Measurements from ENCODE around the gene XPO4. TPM values are rescaled to one million over a fixed set of nuclear protein-coding genes. Genes with fewer than 3 reads are reported as not detected.

XPO4 gene
- total and polyA plus RNA-seq, 5 donors from 2014 or later = 4.4 to 26.3 (median 8.1) TPM

- Histone ChIP-seq H3K27ac (ENCODE audit: insufficient read depth, low read length, poor library complexity, severe bottlenecking) (no peak overlapping the region), H3K4me1 (ENCODE audit: control insufficient read depth, insufficient read depth, low read length, poor library complexity, severe bottlenecking) (no peaks in the 10 kb centered on the region), H3K9me3 (ENCODE audit: control insufficient read depth in 2 of 2, low read length in 2 of 2) (no peaks in the 10 kb centered on the region), H3K27me3 (ENCODE audit: control insufficient read depth, insufficient read depth, low read length) (peaks cover 7% of the 10 kb centered on the region), H3K36me3 (ENCODE audit: control insufficient read depth, insufficient read depth, low read length) (no peaks in the 10 kb centered on the region), H3K4me3 (ENCODE audit: low read depth, low read length) (no peak overlapping the region)
- Mint-ChIP-seq H3K27me3 (peaks cover 40% of the 10 kb centered on the region), H3K36me3 (no peaks in the 10 kb centered on the region), H3K4me3 (no peak overlapping the region), H3K9me3 (no peaks in the 10 kb centered on the region), H3K4me1 (peaks cover 0 to 4% (median 0%) of the 10 kb centered on the region in 4 donors), H3K27ac (no peak overlapping the region)
- DNase-seq (no peak), ATAC-seq (ENCODE audit: low read depth in 2 of 2) (no peak)
Measured at GRCh38 chr13:20908714-20909497, 6.4 kb upstream of the XPO4 start.

GRCh38 chr13:20904908-20905307 is 2.4 kb upstream of the XPO4 start:
- no peak for ATAC-seq (ENCODE audit: low read depth in 2 of 2)
- Mint-ChIP-seq H3K4me3 (peak overlapping the region in 1 of 4 donors; percentile 98), H3K36me3 (peaks cover under 1% of the 10 kb centered on the region), H3K27ac (no peak overlapping the region), H3K9me3 (no peaks in the 10 kb centered on the region), H3K4me1 (peaks cover 15 to 27% (median 19%) of the 10 kb centered on the region in 4 donors), H3K27me3 (peaks cover 31% of the 10 kb centered on the region)
- Histone ChIP-seq H3K9me3 (ENCODE audit: control insufficient read depth in 2 of 2, low read length in 2 of 2) (no peaks in the 10 kb centered on the region), H3K4me1 (ENCODE audit: control insufficient read depth, insufficient read depth, low read length, poor library complexity, severe bottlenecking) (peaks cover 28% of the 10 kb centered on the region), H3K27ac (ENCODE audit: insufficient read depth, low read length, poor library complexity, severe bottlenecking) (no peak overlapping the region), H3K36me3 (ENCODE audit: control insufficient read depth, insufficient read depth, low read length) (no peaks in the 10 kb centered on the region), H3K27me3 (ENCODE audit: control insufficient read depth, insufficient read depth, low read length) (peaks cover 7% of the 10 kb centered on the region), H3K4me3 (ENCODE audit: low read depth, low read length) (no peak overlapping the region)
- no peak for DNase-seq

GRCh38 chr13:20903164-20903475 is 574 bp upstream of the XPO4 start:
- Mint-ChIP-seq H3K36me3 (peaks cover 12% of the 10 kb centered on the region), H3K4me3 (peak overlapping the region; percentile 91 to 98 (median 98)), H3K9me3 (no peaks in the 10 kb centered on the region), H3K27ac (peak overlapping the region; percentile 96 to 100 (median 97)), H3K27me3 (peaks cover 17% of the 10 kb centered on the region), H3K4me1 (peaks cover 22 to 43% (median 34%) of the 10 kb centered on the region in 4 donors)
- Histone ChIP-seq H3K27me3 (ENCODE audit: control insufficient read depth, insufficient read depth, low read length) (no peaks in the 10 kb centered on the region), H3K36me3 (ENCODE audit: control insufficient read depth, insufficient read depth, low read length) (no peaks in the 10 kb centered on the region), H3K4me1 (ENCODE audit: control insufficient read depth, insufficient read depth, low read length, poor library complexity, severe bottlenecking) (peaks cover 34% of the 10 kb centered on the region), H3K9me3 (ENCODE audit: control insufficient read depth in 2 of 2, low read length in 2 of 2) (no peaks in the 10 kb centered on the region), H3K4me3 (ENCODE audit: low read depth, low read length) (peak overlapping the region; percentile 82), H3K27ac (ENCODE audit: insufficient read depth, low read length, poor library complexity, severe bottlenecking) (peak overlapping the region; percentile 51)
- ATAC-seq (ENCODE audit: low read depth in 2 of 2) (no peak), DNase-seq (no peak)

GRCh38 chr13:20901668-20902437 is 693 bp downstream of the XPO4 start:
- H3K4me1 ChIP-seq (ENCODE audit: control insufficient read depth, insufficient read depth, low read length, poor library complexity, severe bottlenecking) = peaks cover 34% of the 10 kb centered on the region
- H3K27me3 ChIP-seq (ENCODE audit: control insufficient read depth, insufficient read depth, low read length) = no peaks in the 10 kb centered on the region
- H3K36me3 Mint-ChIP-seq = peaks cover 12% of the 10 kb centered on the region
- H3K27me3 Mint-ChIP-seq = peaks cover 9% of the 10 kb centered on the region
- H3K27ac Mint-ChIP-seq = peak overlapping the region; percentile 90 to 94 (median 92)
- no peaks in the 10 kb centered on the region for H3K9me3 Mint-ChIP-seq
- H3K27ac ChIP-seq (ENCODE audit: insufficient read depth, low read length, poor library complexity, severe bottlenecking) = peak overlapping the region; percentile 78
- H3K4me3 ChIP-seq (ENCODE audit: low read depth, low read length) = peak overlapping the region; percentile 89
- no peaks in the 10 kb centered on the region for H3K36me3 ChIP-seq (ENCODE audit: control insufficient read depth, insufficient read depth, low read length)
- peak overlapping the region; percentile 92 to 98 (median 94) for H3K4me3 Mint-ChIP-seq
- ATAC-seq (ENCODE audit: low read depth in 2 of 2) (peak; percentile 9 to 13), DNase-seq (peak in 1 of 3 donors; percentile 44)
- no peaks in the 10 kb centered on the region for H3K9me3 ChIP-seq (ENCODE audit: control insufficient read depth in 2 of 2, low read length in 2 of 2)
- peaks cover 29 to 50% (median 40%) of the 10 kb centered on the region in 4 donors for H3K4me1 Mint-ChIP-seq

GRCh38 chr13:20894245-20894644 is 8.3 kb downstream of the XPO4 start:
- no peaks in the 10 kb centered on the region for H3K27me3 Mint-ChIP-seq
- ATAC-seq (ENCODE audit: low read depth in 2 of 2) (no peak), DNase-seq (no peak)
- no peak overlapping the region for H3K27ac Mint-ChIP-seq
- peaks cover 5% of the 10 kb centered on the region for H3K36me3 Mint-ChIP-seq
- Histone ChIP-seq H3K27me3 (ENCODE audit: control insufficient read depth, insufficient read depth, low read length) (no peaks in the 10 kb centered on the region), H3K4me3 (ENCODE audit: low read depth, low read length) (no peak overlapping the region), H3K36me3 (ENCODE audit: control insufficient read depth, insufficient read depth, low read length) (no peaks in the 10 kb centered on the region), H3K27ac (ENCODE audit: insufficient read depth, low read length, poor library complexity, severe bottlenecking) (no peak overlapping the region), H3K4me1 (ENCODE audit: control insufficient read depth, insufficient read depth, low read length, poor library complexity, severe bottlenecking) (peaks cover 14% of the 10 kb centered on the region), H3K9me3 (ENCODE audit: control insufficient read depth in 2 of 2, low read length in 2 of 2) (no peaks in the 10 kb centered on the region)
- no peak overlapping the region for H3K4me3 Mint-ChIP-seq
- H3K4me1 Mint-ChIP-seq = peaks cover 32 to 67% (median 50%) of the 10 kb centered on the region in 4 donors
- H3K9me3 Mint-ChIP-seq = no peaks in the 10 kb centered on the region

GRCh38 chr13:20891768-20892167 is 10.8 kb downstream of the XPO4 start:
- peaks cover 23 to 55% (median 38%) of the 10 kb centered on the region in 4 donors for H3K4me1 Mint-ChIP-seq
- H3K27ac Mint-ChIP-seq = peak overlapping the region in 1 of 3 donors; percentile 57
- no peaks in the 10 kb centered on the region for H3K9me3 Mint-ChIP-seq
- ATAC-seq (ENCODE audit: low read depth in 2 of 2) = peak in 1 of 2 donors; percentile 52
- peak in 2 of 3 donors; percentile 37 to 68 for DNase-seq
- H3K9me3 ChIP-seq (ENCODE audit: control insufficient read depth in 2 of 2, low read length in 2 of 2) = no peaks in the 10 kb centered on the region
- H3K4me1 ChIP-seq (ENCODE audit: control insufficient read depth, insufficient read depth, low read length, poor library complexity, severe bottlenecking) = peaks cover 8% of the 10 kb centered on the region
- H3K4me3 ChIP-seq (ENCODE audit: low read depth, low read length) = no peak overlapping the region
- H3K36me3 ChIP-seq (ENCODE audit: control insufficient read depth, insufficient read depth, low read length) = no peaks in the 10 kb centered on the region
- H3K27me3 ChIP-seq (ENCODE audit: control insufficient read depth, insufficient read depth, low read length) = no peaks in the 10 kb centered on the region
- no peaks in the 10 kb centered on the region for H3K27me3 Mint-ChIP-seq
- H3K36me3 Mint-ChIP-seq = peaks cover 6% of the 10 kb centered on the region
- H3K27ac ChIP-seq (ENCODE audit: insufficient read depth, low read length, poor library complexity, severe bottlenecking) = no peak overlapping the region
- H3K4me3 Mint-ChIP-seq = no peak overlapping the region

- no peak for ATAC-seq (ENCODE audit: low read depth in 2 of 2)
- Mint-ChIP-seq H3K4me1 (peaks cover 15 to 51% (median 36%) of the 10 kb centered on the region in 4 donors), H3K27me3 (no peaks in the 10 kb centered on the region), H3K4me3 (peak overlapping the region in 1 of 4 donors; percentile 69), H3K36me3 (peaks cover 6% of the 10 kb centered on the region), H3K27ac (peak overlapping the region in 1 of 3 donors; percentile 29), H3K9me3 (no peaks in the 10 kb centered on the region)
- H3K27ac ChIP-seq (ENCODE audit: insufficient read depth, low read length, poor library complexity, severe bottlenecking) = no peak overlapping the region
- H3K36me3 ChIP-seq (ENCODE audit: control insufficient read depth, insufficient read depth, low read length) = no peaks in the 10 kb centered on the region
- H3K9me3 ChIP-seq (ENCODE audit: control insufficient read depth in 2 of 2, low read length in 2 of 2) = no peaks in the 10 kb centered on the region
- H3K4me1 ChIP-seq (ENCODE audit: control insufficient read depth, insufficient read depth, low read length, poor library complexity, severe bottlenecking) = peaks cover 8% of the 10 kb centered on the region
- no peaks in the 10 kb centered on the region for H3K27me3 ChIP-seq (ENCODE audit: control insufficient read depth, insufficient read depth, low read length)
- DNase-seq = no peak
- H3K4me3 ChIP-seq (ENCODE audit: low read depth, low read length) = no peak overlapping the region
Measured at GRCh38 chr13:20891034-20891433, 11.5 kb downstream of the XPO4 start.
